ENCODE measurements around the gene CEP44.
"Not testable (repeated sequence)": the region's sequence is repeated elsewhere in the genome, so short reads cannot be mapped to it uniquely, and the experiment has no call there.

CEP44 gene

GRCh38 chr4:174283507-174284471 lies at the start of gene CEP44, which contains the start of gene FBXO8:
Gene CEP44 (plus strand): TSS chr4:174283911. CDS start chr4:174299122, 15,211 bp downstream.
Gene FBXO8 (minus strand): TSS chr4:174283667. CDS start chr4:174263092, 20,575 bp downstream.
- DNase-seq (ENCODE audit: low read depth in 2 of 2, low spot score in 1 of 2): peak; percentile 34 to 42

GRCh38 chr4:174236359-174236758 lies 47.4 kb upstream of the CEP44 start:
- DNase-seq (ENCODE audit: low read depth in 2 of 2, low spot score in 1 of 2): no peak

GRCh38 chr4:174241162-174241561 lies 42.5 kb upstream of the CEP44 start:
- DNase-seq (ENCODE audit: low read depth in 2 of 2, low spot score in 1 of 2): no peak

GRCh38 chr4:174244441-174244840 lies 39.3 kb upstream of the CEP44 start:
- no peak for DNase-seq (ENCODE audit: low read depth in 2 of 2, low spot score in 1 of 2)

- no peak for DNase-seq (ENCODE audit: low read depth in 2 of 2, low spot score in 1 of 2)
These were observed 38.0 kb upstream of the CEP44 start for GRCh38 chr4:174245714-174246113.

- DNase-seq (ENCODE audit: low read depth in 2 of 2, low spot score in 1 of 2): no peak
These were observed 35.3 kb upstream of the CEP44 start for GRCh38 chr4:174248407-174248806.

GRCh38 chr4:174252412-174252811 lies 31.3 kb upstream of the CEP44 start:
- DNase-seq (ENCODE audit: low read depth in 2 of 2, low spot score in 1 of 2): no peak

- no peak for DNase-seq (ENCODE audit: low read depth in 2 of 2, low spot score in 1 of 2)
These were observed 29.1 kb upstream of the CEP44 start for GRCh38 chr4:174254613-174255012.

- no peak for DNase-seq (ENCODE audit: low read depth in 2 of 2, low spot score in 1 of 2)
These were observed 28.3 kb upstream of the CEP44 start for GRCh38 chr4:174255374-174255773.

- DNase-seq (ENCODE audit: low read depth in 2 of 2, low spot score in 1 of 2): no peak
These were observed 27.9 kb upstream of the CEP44 start for GRCh38 chr4:174255786-174256185.

- DNase-seq (ENCODE audit: low read depth in 2 of 2, low spot score in 1 of 2): no peak
These were observed 27.4 kb upstream of the CEP44 start for GRCh38 chr4:174256277-174256713.

GRCh38 chr4:174259580-174259979 lies 24.1 kb upstream of the CEP44 start:
- DNase-seq (ENCODE audit: low read depth in 2 of 2, low spot score in 1 of 2): no peak

- no peak for DNase-seq (ENCODE audit: low read depth in 2 of 2, low spot score in 1 of 2)
These were observed 23.6 kb upstream of the CEP44 start for GRCh38 chr4:174260099-174260498.

- not testable (repeated sequence) for DNase-seq (ENCODE audit: low read depth in 2 of 2, low spot score in 1 of 2)
These were observed 22.3 kb upstream of the CEP44 start for GRCh38 chr4:174261432-174261831.

GRCh38 chr4:174262624-174263444 lies 20.9 kb upstream of the CEP44 start:
- DNase-seq (ENCODE audit: low read depth in 2 of 2, low spot score in 1 of 2): no peak

- DNase-seq (ENCODE audit: low read depth in 2 of 2, low spot score in 1 of 2): no peak
These were observed 20.3 kb upstream of the CEP44 start for GRCh38 chr4:174263445-174263736.

- DNase-seq (ENCODE audit: low read depth in 2 of 2, low spot score in 1 of 2): no peak
These were observed 17.8 kb upstream of the CEP44 start for GRCh38 chr4:174265916-174266315.

- DNase-seq (ENCODE audit: low read depth in 2 of 2, low spot score in 1 of 2): no peak
These were observed 17.3 kb upstream of the CEP44 start for GRCh38 chr4:174266416-174266815.

- no peak for DNase-seq (ENCODE audit: low read depth in 2 of 2, low spot score in 1 of 2)
These were observed 9.8 kb upstream of the CEP44 start for GRCh38 chr4:174273930-174274329.

- DNase-seq (ENCODE audit: low read depth in 2 of 2, low spot score in 1 of 2): no peak
These were observed 9.3 kb upstream of the CEP44 start for GRCh38 chr4:174274436-174274835.

- DNase-seq (ENCODE audit: low read depth in 2 of 2, low spot score in 1 of 2): no peak
These were observed 8.6 kb upstream of the CEP44 start for GRCh38 chr4:174275101-174275500.

- no peak for DNase-seq (ENCODE audit: low read depth in 2 of 2, low spot score in 1 of 2)
These were observed 6.3 kb upstream of the CEP44 start for GRCh38 chr4:174277433-174277832.

Measured in stimulated activated CD8-positive, alpha-beta memory T cell treated with anti-CD3 and anti-CD28 coated beads, Interleukin-4, amount 100 ng/mL, for 1 hour (primary cell).